HK-2 (cell line): ENCODE measurements around the gene PRSS36.
"Not testable (repeated sequence)": the region's sequence is repeated elsewhere in the genome, so short reads cannot be mapped to it uniquely, and the experiment has no call there.

ENCODE experiments used
- DNase-seq: peaks from one replicate; pipeline ENCODE4 v3.0.0-alpha.2; 2018; ENCODE audit not compliant: unreplicated experiment

The PRSS36 gene

DNA sequence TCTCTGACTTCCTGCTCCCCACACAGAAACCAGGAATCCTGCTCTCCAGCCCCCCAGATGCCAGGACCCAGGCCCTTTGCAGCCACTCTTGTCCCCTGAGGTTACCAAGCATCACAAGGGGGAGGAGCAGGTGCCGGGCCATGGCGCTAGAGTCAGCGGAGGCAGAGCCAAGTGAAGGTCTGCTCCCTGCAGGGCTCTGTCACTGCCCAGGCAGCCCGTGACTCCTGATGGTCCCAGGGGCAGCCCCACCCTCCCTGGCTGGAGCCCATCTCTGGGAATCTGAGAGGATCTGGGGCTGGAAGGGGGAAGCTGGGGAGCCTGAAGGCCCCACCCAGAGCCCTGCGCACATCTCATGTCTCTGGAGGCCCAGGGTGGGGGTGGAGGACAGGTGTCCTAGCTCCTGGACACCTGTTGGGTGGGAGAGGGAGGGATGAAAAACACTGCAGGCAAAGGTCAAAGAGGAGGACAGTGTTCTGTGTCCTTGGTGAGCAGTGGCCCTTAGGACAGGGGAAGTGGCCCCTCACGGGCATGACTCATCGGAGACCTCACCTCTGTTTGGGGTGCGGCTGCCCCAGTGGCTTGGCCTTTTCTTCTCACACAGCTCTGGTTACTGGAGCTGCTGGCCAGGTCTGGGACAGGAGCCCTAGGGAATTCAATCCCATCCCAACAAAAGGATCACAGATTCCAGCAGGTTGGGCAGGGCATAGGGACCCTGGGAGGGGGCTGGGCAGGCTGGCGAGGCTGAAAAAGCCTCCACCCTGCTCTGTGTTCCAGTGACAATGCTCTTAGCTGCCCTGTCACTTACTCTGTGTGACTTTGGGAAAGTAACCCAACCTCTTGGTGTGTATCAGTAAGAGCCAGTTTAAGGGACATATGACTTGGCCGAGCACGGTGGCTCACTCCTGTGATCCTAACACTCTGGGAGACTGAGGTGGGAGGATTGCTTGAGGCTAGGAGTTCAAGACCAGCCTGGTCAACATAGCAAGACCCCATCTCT lies at the start of gene PRSS36:
TSS of gene PRSS36 (minus strand) at position 173 of the 997 bp plus-strand sequence. CDS start at position 142, 31 bp downstream.
- DNase-seq: no peak

- no peak for DNase-seq
Observed at GRCh38 chr16:31199430-31200041, 49.7 kb upstream of the PRSS36 start.

- no peak for DNase-seq
Observed at GRCh38 chr16:31198207-31198882, 48.5 kb upstream of the PRSS36 start.

- no peak for DNase-seq
Observed at GRCh38 chr16:31196324-31197088, 46.6 kb upstream of the PRSS36 start.

- DNase-seq: not testable (repeated sequence)
Observed at GRCh38 chr16:31195861-31196260, 46.0 kb upstream of the PRSS36 start.

DNA sequence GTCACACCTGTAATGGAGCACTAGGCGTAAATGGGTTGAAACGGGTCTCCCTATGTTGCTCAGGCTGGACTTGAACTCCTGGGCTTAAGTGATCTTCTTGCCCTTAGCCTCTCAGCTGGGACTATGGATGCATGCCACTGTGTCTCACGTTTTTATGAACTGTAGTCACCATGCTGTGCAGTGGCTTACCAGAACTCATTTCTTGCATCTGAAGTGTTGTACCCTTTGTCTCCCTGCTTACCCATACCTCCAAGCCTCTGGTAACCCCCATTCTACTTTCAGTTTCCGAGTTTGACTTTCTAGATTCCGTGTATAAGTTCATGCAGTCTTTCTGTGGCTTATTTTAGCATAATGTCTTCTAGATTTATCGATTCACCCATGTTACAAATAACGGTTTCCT lies 45.0 kb upstream of the PRSS36 start:
- DNase-seq: no peak

GRCh38 chr16:31193874-31194273 lies 44.0 kb upstream of the PRSS36 start:
- DNase-seq: no peak

DNA sequence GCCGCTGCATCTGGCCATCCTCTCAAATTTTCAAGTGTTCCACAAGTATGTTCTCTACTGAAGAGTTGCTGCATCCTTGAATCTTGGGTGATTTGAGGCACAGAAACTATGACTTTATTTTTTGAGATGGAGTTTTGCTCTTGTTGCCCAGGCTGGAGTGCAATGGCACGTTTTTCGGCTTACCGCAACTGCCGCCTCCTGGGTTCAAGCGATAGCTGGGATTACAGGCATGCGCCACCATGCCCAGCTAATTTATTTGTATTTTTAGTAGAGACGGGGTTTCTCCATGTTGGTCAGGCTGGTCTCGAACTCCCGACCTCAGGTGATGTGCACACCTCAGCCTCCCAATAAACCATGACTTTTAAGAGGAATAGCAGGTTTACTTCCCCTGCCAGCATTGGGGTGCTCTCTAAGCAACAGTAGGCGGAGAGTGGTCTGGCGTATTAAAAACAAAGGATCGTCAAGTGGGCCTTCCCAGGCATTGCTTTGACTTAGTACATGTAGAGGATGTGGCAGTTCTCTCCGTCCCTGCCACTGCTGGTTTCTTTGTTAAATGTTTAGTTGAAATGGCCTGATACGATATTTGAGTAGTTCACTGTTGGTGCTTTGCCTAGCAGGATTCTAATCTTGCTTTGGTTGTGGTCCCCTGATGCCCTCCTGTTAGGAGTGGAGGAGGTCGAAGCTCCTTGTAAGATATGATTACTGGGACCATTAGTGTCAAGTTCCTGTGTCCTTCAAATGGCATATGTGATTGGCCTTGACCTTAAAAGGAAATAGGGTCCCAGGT lies 43.2 kb upstream of the PRSS36 start:
- no peak for DNase-seq

DNA sequence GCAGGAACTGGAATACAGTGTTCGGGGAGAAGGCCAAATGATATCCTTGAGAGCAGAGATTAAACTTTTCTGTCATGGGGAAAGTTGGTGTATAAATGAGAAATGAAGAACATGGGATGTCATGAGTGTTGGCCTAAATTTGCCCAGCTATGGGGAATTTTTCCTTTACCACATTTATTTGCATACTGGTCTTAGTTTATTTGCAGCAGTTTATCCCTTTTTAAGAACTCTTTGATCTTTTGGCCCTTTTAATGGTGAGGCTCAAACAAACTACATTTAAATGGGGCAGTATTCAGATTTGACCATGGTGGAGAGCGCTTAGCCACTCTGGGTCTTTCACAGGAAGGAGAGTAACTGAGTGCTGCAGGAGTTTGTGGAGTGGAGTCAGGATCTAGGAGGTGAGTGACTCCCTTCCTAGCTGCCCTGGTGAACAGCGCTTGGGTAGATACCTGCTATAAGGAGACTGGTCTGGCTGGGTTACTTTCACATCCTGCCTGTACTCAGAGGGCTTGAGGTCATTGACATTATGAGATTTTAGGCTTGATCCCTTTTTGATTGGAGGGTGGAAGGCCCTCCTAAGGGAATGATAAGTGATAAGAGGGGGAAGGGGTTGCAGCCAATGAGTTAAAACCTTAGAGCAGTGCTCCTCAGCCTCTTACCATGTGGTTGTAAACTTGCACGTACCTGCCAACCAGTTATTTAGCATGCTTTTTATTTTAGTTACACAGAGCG lies 42.0 kb upstream of the PRSS36 start:
- no peak for DNase-seq

DNA sequence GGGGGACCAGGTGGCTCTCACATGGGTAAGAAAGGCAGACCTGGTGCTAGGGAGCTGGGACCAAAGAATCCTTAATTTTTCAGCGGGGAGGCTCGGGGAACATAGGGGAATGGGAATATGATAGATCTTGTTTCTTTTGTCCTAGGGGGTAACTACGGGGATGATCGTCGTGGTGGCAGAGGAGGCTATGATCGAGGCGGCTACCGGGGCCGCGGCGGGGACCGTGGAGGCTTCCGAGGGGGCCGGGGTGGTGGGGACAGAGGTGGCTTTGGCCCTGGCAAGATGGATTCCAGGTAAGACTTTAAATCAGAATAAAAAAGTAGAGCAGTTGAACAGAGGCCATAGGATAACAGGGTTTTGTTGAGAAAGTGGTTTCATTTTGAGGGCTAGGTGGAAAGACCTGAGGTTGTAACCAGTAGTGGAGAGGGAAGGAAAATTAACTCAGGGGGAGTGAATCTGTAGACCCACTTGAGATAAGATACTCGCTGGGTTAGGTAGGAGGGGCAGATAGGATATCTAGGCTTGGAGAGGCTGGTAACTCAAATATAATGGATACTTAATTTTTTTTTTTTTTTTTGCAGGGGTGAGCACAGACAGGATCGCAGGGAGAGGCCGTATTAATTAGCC lies 41.1 kb upstream of the PRSS36 start:
- no peak for DNase-seq

DNA sequence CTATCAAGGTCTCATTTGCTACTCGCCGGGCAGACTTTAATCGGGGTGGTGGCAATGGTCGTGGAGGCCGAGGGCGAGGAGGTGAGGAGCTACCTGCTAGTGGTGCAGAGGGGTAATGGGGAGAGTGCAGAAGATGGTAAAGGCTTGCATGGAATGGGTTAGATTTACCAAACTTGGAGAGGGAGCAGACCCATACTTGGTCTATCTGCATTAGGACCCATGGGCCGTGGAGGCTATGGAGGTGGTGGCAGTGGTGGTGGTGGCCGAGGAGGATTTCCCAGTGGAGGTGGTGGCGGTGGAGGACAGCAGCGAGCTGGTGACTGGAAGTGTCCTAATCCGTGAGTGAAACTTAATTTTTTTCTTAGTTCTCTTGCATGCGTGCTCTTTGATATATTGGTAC lies 40.2 kb upstream of the PRSS36 start:
- no peak for DNase-seq

- no peak for DNase-seq
Observed at GRCh38 chr16:31189412-31189778, 39.5 kb upstream of the PRSS36 start.

DNA sequence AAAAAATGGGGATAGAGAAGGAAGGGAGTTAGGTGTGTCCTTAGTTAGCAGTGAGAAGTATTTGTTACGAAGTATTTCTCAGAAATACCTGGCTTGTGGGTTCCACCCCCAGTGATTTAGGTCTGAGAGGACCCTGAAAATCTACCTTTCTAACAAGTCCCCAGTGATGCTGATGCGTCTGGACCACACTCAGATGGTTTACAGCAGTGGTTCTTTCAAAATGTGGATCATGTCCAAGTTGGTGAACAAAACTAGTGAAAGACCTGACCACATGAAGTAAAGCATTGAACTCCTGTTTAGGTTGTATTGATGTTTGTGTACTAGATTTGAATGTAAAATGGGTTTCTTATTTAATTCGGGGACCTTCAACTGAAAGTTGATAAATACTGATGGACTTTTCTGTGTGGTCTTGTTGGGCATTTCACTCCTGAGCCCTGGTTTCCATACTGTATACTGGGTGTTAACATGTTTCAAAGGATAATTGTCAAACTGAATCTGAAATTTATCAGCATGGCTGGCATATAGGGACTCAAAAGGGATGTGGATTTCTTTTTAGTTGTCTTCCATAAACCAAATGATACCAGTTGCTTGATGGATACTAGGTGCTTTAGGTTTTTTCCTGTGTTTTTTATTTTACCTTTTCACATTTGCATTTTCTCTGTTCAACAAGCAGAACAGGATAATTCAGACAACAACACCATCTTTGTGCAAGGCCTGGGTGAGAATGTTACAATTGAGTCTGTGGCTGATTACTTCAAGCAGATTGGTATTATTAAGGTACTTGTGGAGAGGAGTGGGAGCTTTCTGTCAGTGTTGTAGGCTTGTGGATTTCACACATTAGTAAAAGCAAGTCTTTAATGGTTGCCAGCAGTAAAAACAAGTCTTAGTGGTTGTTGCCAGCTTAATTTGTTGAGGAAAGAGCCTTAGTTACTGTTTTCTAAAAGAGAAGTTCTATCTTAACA lies 38.9 kb upstream of the PRSS36 start:
- no peak for DNase-seq

GRCh38 chr16:31187808-31188189 lies 37.9 kb upstream of the PRSS36 start:
- DNase-seq: no peak

DNA sequence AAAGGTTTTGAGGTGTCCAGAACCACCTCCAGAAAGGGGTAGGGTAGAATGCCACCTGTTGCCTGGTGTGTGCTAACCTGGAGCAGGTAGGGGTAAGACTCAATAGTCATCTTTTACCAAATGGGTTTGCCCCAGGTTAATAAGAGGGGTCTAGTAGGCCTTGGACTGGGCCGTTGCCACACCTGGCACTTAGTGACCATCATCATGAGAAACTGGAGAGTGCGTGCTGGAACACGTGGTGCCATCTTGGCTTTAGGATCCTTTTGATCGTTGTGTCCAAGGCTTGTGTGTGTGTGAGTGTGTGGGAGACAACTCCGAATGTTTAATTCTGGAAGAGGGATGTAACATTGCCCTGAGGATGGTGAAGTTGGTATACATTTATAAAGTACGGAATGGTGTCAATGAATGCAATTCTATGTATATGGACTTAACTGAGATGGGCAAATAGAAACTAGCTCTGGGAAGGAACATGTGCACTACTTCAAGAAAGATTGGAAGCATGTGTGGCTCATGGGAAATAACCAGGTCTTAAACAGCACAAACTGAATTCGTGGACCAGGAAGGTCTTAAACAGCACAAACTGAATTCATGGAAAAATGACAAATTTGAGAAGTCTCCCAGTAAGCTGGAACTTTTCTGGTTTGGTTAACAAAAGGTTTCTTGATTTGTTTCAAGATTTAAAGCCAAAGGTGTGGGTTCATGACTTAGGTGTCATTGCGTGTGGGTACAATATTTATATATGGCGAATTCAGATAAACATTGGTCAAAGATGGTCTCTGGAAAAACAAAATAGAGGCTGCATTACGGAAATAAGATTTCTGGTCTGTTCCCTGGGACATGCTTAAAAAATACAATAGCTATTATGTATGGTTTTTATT lies 37.3 kb upstream of the PRSS36 start:
- no peak for DNase-seq

- DNase-seq: no peak
Observed at GRCh38 chr16:31186176-31186575, 36.3 kb upstream of the PRSS36 start.

- no peak for DNase-seq
Observed at GRCh38 chr16:31185339-31185738, 35.5 kb upstream of the PRSS36 start.

DNA sequence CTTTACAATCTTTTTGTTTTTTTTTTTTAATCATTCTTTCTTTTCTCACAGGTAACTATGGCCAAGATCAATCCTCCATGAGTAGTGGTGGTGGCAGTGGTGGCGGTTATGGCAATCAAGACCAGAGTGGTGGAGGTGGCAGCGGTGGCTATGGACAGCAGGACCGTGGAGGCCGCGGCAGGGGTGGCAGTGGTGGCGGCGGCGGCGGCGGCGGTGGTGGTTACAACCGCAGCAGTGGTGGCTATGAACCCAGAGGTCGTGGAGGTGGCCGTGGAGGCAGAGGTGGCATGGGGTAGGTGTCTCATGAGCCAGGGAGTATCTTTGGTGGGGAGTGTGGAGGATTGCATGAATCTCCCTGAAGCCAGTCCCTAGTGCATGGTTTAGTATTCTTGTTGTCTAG lies 35.0 kb upstream of the PRSS36 start:
- DNase-seq: no peak
